GM21529 (cell line): ENCODE data around the gene IKBKG.
"Not testable (repeated sequence)": the region's sequence is repeated elsewhere in the genome, so short reads cannot be mapped to it uniquely, and the experiment has no call there.

Experiments
- ATAC-seq: cut with Tn5 transposase; IDR thresholded peaks from one replicate; pipeline ENCODE4 v1.9.1; 2021; ENCODE audit not compliant: unreplicated experiment

Gene IKBKG

DNA sequence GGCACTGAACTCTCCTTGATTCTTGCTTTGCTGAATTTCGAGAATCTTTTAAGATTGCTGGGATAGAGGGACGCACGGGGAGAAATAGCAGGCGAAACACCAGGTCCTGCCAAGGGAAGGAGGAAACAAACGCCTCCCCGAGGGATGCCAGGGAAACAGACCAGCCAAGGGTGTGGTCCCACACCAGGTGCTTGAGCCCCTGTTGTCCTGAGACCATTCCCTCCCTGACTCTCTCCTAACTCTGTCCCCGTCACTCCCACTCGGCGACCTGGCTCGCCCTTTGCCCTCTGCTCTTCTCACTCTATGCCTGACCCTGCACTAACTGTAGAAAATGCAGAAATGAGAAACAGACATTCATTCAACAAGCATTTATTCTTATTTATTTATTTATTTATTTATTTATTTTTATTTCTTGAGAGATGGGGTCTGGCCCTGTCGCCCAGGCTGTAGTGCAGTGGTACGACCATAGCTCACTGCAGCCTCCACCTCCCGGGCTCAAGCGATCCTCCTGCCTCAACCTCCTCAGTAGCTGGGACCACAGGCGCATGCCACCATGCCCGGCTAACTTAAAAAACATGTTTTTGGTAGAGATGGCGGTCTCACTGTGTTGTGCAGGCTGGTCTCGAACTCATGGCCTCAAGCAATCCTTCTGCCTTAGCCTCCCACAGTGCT is 55.5 kb downstream of the IKBKG start:
- no peak for ATAC-seq

DNA sequence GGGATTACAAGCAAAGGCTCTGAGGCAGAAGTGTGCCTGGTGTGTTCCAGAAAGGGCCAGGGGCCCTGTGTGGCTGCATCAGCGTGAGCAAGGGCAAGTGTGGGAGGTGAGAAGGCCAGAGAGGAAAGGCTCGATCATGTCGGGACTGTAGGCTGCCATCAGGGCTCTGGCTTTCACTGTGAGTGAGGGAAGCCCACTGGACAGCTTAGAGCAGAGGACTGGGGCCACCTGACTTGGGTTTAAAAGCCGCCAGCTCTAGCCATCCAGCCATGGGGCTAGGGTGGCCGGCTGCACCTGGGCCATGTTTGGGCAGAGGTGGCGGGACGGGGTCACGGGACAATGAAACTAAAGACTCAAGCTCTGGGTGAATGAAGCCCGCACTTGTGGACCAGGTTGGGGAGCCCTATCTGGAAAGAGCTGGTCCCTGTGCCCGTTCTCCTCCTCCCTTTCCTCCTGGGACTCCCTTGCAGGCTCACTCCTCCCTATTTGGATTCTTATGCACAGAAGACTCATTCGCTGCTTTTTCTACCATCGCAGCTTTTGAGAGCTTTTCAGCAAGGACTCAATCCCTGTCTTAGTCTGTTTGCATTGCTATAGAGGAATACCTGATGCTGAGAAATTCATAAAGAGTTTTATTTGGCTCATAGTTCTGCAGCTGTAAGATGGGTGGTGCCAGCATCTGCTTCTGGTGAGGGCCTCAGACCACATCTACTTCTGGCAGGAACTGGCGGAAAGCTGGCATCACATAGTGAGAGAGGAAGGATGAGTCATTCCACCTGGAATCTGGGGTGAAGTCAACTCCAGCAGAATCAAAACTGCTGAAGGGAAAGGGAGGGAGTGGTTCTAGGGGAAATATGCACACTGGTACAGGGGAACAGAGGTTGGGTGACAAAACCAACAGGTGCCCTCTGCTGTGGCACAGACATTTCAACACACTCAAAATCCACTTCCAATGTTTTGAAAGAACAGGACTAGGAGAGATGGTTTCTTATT is 56.3 kb downstream of the IKBKG start:
- no peak for ATAC-seq

DNA sequence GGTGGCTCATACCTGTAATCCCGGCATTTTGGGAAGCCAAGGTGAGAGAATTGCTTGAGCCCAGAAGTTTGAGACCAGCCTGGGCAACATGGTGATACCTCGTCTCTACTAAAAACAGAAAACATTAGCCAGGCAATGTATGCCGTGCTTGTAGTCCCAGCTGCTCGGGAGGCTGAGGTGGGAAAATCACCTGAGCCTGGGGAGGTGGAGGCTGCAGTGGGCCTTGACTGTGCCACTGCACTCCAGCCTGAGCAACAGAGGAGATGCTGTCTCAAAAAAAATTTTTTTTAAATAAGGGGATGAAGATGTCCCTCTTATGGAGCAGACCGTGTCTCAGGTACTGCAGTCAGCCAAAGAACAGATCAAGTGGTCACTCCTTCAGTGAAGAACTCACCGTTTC is 58.1 kb downstream of the IKBKG start:
- no peak for ATAC-seq

DNA sequence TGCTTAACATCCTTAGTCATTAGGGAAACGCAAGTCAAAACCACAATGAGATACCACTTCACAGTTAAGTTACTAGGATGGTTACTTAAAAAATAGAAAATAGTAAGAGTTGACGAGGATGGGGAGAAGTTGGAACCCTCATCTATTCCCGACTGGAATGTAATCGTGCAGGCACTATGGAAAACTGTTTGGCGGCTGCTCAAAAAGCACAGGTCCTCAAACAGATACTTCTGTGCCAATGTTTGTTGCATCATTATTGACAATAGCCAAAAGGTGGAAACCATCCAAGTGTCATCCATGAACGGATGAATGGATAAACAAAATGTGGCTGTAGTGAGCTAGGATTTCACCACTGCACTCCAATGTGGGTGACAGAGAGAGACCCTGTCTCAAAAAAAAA is 60.0 kb downstream of the IKBKG start:
- ATAC-seq: no peak

DNA sequence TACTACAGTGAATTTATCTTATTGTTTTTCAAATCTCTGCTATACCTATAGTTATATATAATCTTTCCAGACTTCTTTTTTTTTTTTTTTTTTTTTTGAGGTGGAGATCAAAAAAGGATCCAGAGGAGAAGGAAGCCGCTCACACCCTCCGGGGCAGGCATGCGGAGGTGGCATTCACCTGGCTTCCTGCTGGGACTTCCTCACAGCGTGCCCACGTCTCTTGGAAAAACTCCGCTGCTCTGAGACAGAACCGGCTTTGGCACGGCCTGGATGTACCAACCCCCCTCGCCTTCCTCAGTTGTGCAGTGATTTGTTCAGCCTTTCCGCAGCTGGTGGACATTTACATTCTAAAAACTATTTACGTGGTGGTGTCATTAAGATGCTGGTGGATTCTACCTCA is 60.6 kb downstream of the IKBKG start:
- ATAC-seq: not testable (repeated sequence)

DNA sequence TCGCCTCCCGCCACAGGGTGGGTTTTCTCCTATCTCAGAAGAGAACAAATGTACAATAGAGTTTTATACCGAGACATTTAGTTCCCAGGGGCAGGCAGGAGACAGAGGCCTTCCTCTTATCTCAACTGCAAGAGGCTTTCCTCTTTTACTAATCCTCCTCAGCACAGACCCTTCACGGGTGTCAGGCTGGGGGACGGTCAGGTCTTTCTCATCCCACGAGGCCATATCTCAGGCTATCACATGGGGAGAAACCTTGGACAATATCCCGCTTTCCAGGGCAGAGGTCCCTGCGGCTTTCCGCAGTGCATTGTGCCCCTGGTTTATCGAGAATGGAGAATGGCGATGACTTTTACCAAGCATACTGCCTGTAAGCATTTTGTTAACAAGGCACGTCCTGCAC is 61.4 kb downstream of the IKBKG start:
- not testable (repeated sequence) for ATAC-seq

DNA sequence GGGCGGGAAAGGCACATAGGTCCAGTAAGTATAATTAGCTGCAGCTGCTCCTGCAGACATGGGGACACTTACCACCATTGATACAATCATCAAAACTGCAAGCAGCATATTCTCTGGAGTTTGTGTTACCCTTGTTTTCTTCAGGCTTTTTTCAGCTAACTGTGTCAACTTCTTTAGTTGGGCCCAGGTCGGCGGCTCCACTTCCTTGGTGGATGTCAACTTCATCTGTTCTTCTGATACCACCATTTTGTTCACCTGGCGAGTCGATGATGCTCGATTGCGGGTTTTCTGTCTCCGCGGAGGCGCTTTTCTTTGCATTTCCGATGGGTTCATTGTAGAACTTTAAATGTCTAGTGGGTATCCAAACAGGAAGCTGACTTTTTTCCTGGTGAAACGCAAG is 63.7 kb downstream of the IKBKG start:
- not testable (repeated sequence) for ATAC-seq

DNA sequence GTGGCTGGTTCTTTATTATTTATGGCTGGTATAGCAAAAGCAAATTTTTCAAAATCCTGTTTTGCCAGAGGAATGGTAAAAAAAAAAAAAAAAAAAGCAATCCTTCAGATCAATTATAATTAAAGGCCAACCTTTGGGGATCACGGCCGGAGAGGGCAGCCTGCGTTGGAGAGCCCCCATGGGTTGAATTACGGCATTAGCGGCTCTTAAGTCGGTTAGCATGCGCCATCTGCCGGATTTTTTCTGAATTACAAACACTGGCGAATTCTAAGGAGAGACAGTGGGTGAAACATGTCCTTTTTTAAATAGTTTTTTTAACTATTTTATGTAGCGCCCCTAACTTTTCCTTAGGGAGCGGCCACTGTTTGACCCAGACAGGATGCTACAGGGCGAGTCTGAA is 66.2 kb downstream of the IKBKG start:
- ATAC-seq: not testable (repeated sequence)
